Measurements from ENCODE around the gene ANAPC7.

Gene ANAPC7

DNA sequence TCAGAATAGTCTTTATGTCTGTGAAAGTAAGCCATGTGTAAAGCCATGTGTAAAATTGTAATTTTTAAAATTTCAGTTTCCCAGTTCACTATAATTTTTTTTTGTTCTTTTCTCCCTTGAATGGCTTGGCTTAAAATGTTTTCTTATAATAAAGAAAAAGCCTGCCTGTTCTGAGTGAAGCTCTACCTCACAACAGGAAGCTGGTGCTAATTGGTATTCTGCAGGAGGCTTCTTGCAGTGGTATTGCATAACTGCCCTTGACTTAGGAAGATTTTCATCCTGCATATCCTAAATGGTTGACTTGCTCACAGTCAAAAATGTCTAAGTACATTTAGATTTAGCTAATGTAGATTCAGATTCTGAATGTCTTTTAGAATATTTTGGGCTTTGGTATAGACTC, 73.0 kb downstream of the ANAPC7 start:
- Histone ChIP-seq H3K9ac (ENCODE audit: low read length) (no peak overlapping the region), H3K9me2 (ENCODE audit: low read depth, low read length) (no peaks in the 10 kb centered on the region), H3K79me2 (ENCODE audit: insufficient read depth, low read length) (no peaks in the 10 kb centered on the region; the same call in 1 of the 2 replicates), H3K4me3 (ENCODE audit: low read depth, low read length, poor library complexity, severe bottlenecking) (no peak overlapping the region), H3K36me3 (ENCODE audit: insufficient read depth, low read length) (peaks cover 84% of the 10 kb centered on the region), H3K27ac (ENCODE audit: low read depth, low read length, poor library complexity, severe bottlenecking) (no peak overlapping the region), H2AFZ (ENCODE audit: low read length) (no peak overlapping the region), H4K20me1 (ENCODE audit: insufficient read depth, low read length) (no peaks in the 10 kb centered on the region), H3F3A (ENCODE audit: insufficient read depth, low read length) (no peaks in the 10 kb centered on the region), H3K4me2 (ENCODE audit: low read length) (no peak overlapping the region), H3K4me1 (ENCODE audit: insufficient read depth, low read length, severe bottlenecking) (no peaks in the 10 kb centered on the region), H3K27me3 (ENCODE audit: insufficient read depth, low read length) (no peaks in the 10 kb centered on the region), H3K9me3 (ENCODE audit: low read length) (no peaks in the 10 kb centered on the region)
- TF ChIP-seq EZH2 (IDR thresholded peaks at IDR 0.05; ENCODE audit: borderline replicate concordance, low read length): no peak
- TF ChIP-seq, protein P1, sequence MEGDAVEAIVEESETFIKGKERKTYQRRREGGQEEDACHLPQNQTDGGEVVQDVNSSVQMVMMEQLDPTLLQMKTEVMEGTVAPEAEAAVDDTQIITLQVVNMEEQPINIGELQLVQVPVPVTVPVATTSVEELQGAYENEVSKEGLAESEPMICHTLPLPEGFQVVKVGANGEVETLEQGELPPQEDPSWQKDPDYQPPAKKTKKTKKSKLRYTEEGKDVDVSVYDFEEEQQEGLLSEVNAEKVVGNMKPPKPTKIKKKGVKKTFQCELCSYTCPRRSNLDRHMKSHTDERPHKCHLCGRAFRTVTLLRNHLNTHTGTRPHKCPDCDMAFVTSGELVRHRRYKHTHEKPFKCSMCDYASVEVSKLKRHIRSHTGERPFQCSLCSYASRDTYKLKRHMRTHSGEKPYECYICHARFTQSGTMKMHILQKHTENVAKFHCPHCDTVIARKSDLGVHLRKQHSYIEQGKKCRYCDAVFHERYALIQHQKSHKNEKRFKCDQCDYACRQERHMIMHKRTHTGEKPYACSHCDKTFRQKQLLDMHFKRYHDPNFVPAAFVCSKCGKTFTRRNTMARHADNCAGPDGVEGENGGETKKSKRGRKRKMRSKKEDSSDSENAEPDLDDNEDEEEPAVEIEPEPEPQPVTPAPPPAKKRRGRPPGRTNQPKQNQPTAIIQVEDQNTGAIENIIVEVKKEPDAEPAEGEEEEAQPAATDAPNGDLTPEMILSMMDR (IDR thresholded peaks at IDR 0.05; ENCODE audit: low read length): no peak

DNA sequence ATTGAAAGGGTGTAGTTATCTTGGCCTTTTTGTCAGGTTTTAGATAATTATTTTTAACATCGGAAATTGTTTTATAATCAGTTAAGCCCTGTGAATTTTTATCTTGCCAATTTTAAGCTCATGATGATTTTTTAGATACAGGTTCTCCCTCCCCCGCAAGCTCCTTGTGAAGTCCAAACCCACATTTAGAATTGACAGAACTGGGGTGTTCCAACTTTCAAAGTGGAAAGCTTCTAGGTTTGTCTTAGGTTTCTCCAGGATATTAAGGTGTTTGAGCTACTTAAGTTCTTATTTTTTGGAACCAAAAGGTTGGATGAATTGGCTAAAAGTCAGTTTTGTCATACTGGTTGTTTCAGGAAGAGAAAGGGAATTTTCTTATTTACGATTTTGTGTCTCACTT, 73.4 kb downstream of the ANAPC7 start:
- Histone ChIP-seq H3K9me2 (ENCODE audit: low read depth, low read length) (no peaks in the 10 kb centered on the region), H3K9me3 (ENCODE audit: low read length) (no peaks in the 10 kb centered on the region), H2AFZ (ENCODE audit: low read length) (no peak overlapping the region), H3K27ac (ENCODE audit: low read depth, low read length, poor library complexity, severe bottlenecking) (no peak overlapping the region), H3K4me2 (ENCODE audit: low read length) (no peak overlapping the region), H3K9ac (ENCODE audit: low read length) (no peak overlapping the region), H3F3A (ENCODE audit: insufficient read depth, low read length) (no peaks in the 10 kb centered on the region), H4K20me1 (ENCODE audit: insufficient read depth, low read length) (no peaks in the 10 kb centered on the region), H3K79me2 (ENCODE audit: insufficient read depth, low read length) (no peaks in the 10 kb centered on the region; the same call in 1 of the 2 replicates), H3K27me3 (ENCODE audit: insufficient read depth, low read length) (no peaks in the 10 kb centered on the region), H3K4me3 (ENCODE audit: low read depth, low read length, poor library complexity, severe bottlenecking) (no peak overlapping the region), H3K4me1 (ENCODE audit: insufficient read depth, low read length, severe bottlenecking) (no peaks in the 10 kb centered on the region), H3K36me3 (ENCODE audit: insufficient read depth, low read length) (peaks cover 84% of the 10 kb centered on the region)
- no peak for TF ChIP-seq EZH2 (IDR thresholded peaks at IDR 0.05; ENCODE audit: borderline replicate concordance, low read length)
- TF ChIP-seq, protein P1 (IDR thresholded peaks at IDR 0.05; ENCODE audit: low read length): no peak

DNA sequence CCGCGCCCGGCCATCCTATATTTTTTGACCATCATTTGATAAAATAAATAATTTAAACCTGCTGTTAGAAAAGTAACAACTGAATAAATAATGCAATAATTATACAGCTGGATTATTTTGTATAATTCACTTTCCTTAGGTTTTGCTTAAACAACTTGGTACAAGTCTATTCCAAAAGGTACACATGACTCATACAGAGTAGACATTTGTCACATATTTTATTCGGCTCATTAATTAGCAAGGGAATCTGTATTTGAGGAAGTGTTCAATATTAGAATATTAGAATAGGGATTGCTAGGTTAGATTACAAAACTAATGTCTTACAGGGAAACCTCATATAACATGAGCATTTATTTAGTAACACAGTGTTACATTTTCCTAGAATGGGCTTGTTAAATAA, 73.8 kb downstream of the ANAPC7 start:
- no peaks in the 10 kb centered on the region for H3K9me3 ChIP-seq (ENCODE audit: low read length)
- TF ChIP-seq EZH2 (IDR thresholded peaks at IDR 0.05; ENCODE audit: borderline replicate concordance, low read length): no peak
- TF ChIP-seq, protein P1 (IDR thresholded peaks at IDR 0.05; ENCODE audit: low read length): no peak
- no peaks in the 10 kb centered on the region for H4K20me1 ChIP-seq (ENCODE audit: insufficient read depth, low read length)
- no peak overlapping the region for H2AFZ ChIP-seq (ENCODE audit: low read length)
- no peaks in the 10 kb centered on the region for H3K4me1 ChIP-seq (ENCODE audit: insufficient read depth, low read length, severe bottlenecking)
- H3K27ac ChIP-seq (ENCODE audit: low read depth, low read length, poor library complexity, severe bottlenecking): no peak overlapping the region
- H3K36me3 ChIP-seq (ENCODE audit: insufficient read depth, low read length): peaks cover 81% of the 10 kb centered on the region
- H3K4me3 ChIP-seq (ENCODE audit: low read depth, low read length, poor library complexity, severe bottlenecking): no peak overlapping the region
- H3K9ac ChIP-seq (ENCODE audit: low read length): no peak overlapping the region
- no peaks in the 10 kb centered on the region for H3F3A ChIP-seq (ENCODE audit: insufficient read depth, low read length)
- no peaks in the 10 kb centered on the region for H3K9me2 ChIP-seq (ENCODE audit: low read depth, low read length)
- H3K27me3 ChIP-seq (ENCODE audit: insufficient read depth, low read length): no peaks in the 10 kb centered on the region
- no peak overlapping the region for H3K4me2 ChIP-seq (ENCODE audit: low read length)
- H3K79me2 ChIP-seq (ENCODE audit: insufficient read depth, low read length): no peaks in the 10 kb centered on the region; the same call in 1 of the 2 replicates

All from OCI-LY1 (cell line).